ENCODE measurements around the gene ABCC2. TPM values are rescaled to one million over a fixed set of nuclear protein-coding genes. Genes with fewer than 3 reads are reported as not detected.
"Not testable (repeated sequence)": the region's sequence is repeated elsewhere in the genome, so short reads cannot be mapped to it uniquely, and the experiment has no call there.

ABCC2 gene
- total RNA-seq, 1 donor from 2014 or later, result 11.0 TPM

- Mint-ChIP-seq H3K9me3 (no peaks in the 10 kb centered on the region), H3K4me1 (ENCODE audit: unreplicated experiment) (no peaks in the 10 kb centered on the region), H3K4me3 (no peak overlapping the region), H3K27ac (no peak overlapping the region), H3K27me3 (peaks cover 3% of the 10 kb centered on the region), H3K36me3 (no peaks in the 10 kb centered on the region)
- TF ChIP-seq CTCF (conservative IDR thresholded peaks at IDR 0.05), result no peak
- DNase-seq (ENCODE audit: extremely low spot score, unreplicated experiment), result no peak
These were observed 46.0 kb downstream of the ABCC2 start for GRCh38 chr10:99828464-99828863.

DNA sequence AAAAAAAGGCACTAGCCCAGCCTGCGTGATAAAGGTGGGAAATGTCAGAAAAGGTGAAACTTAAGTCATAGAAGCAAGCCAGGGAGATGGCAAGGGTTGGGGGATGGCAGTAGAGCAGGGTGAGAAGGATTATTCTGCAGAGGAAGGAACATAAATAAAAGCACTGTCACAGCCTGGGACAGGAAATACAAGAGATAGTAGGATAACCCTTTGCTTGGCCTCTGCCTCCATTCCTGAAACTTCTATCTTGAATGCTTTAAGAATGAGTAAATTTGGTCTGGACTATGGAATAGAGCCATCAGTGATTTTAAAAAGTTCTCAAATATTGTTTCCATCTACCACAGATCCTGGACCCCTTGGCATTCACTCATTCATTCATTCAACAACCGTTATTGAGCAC, 50.0 kb downstream of the ABCC2 start:
- TF ChIP-seq CTCF (conservative IDR thresholded peaks at IDR 0.05), result no peak
- H3K27me3 Mint-ChIP-seq, result peaks cover 3% of the 10 kb centered on the region
- no peaks in the 10 kb centered on the region for H3K9me3 Mint-ChIP-seq
- no peak overlapping the region for H3K4me3 Mint-ChIP-seq
- no peaks in the 10 kb centered on the region for H3K4me1 Mint-ChIP-seq (ENCODE audit: unreplicated experiment)
- H3K36me3 Mint-ChIP-seq, result no peaks in the 10 kb centered on the region
- no peak for DNase-seq (ENCODE audit: extremely low spot score, unreplicated experiment)
- H3K27ac Mint-ChIP-seq, result no peak overlapping the region

DNA sequence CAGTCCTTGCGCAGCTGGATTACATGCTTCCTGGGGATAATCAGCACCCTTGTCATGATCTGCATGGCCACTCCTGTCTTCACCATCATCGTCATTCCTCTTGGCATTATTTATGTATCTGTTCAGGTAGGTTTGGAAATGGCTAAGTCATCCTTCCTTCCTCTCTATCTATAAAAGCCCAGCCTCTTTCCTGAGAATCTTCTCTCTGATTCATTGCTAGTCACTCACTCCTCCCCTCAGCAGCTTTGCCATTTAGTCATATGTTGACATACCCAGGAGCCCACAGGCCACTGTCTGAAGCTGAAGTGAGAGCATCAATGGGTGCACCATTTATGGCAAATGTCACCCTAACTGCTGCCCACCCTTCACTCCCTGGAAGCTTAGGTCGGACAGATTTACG, 52.0 kb downstream of the ABCC2 start:
- H3K4me1 Mint-ChIP-seq (ENCODE audit: unreplicated experiment), result no peaks in the 10 kb centered on the region
- DNase-seq (ENCODE audit: extremely low spot score, unreplicated experiment), result no peak
- no peak overlapping the region for H3K4me3 Mint-ChIP-seq
- no peaks in the 10 kb centered on the region for H3K36me3 Mint-ChIP-seq
- H3K27ac Mint-ChIP-seq, result no peak overlapping the region
- peaks cover 3% of the 10 kb centered on the region for H3K27me3 Mint-ChIP-seq
- TF ChIP-seq CTCF (conservative IDR thresholded peaks at IDR 0.05), result no peak
- no peaks in the 10 kb centered on the region for H3K9me3 Mint-ChIP-seq

DNA sequence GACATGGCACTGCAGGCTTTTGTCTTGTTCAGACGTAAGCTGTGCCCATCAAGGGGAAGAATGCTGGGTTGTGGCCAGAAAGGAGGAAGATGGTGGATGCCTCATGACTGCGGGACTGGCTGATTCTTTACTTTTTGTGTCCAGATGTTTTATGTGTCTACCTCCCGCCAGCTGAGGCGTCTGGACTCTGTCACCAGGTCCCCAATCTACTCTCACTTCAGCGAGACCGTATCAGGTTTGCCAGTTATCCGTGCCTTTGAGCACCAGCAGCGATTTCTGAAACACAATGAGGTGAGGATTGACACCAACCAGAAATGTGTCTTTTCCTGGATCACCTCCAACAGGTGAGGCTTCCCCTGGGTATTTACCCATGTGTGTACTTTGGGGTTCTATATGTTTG, 53.5 kb downstream of the ABCC2 start:
- Mint-ChIP-seq H3K27me3 (peaks cover 3% of the 10 kb centered on the region), H3K9me3 (no peaks in the 10 kb centered on the region), H3K27ac (no peak overlapping the region), H3K36me3 (peaks cover 3% of the 10 kb centered on the region), H3K4me1 (ENCODE audit: unreplicated experiment) (no peaks in the 10 kb centered on the region), H3K4me3 (no peak overlapping the region)
- TF ChIP-seq CTCF (conservative IDR thresholded peaks at IDR 0.05), result no peak
- DNase-seq (ENCODE audit: extremely low spot score, unreplicated experiment), result no peak

DNA sequence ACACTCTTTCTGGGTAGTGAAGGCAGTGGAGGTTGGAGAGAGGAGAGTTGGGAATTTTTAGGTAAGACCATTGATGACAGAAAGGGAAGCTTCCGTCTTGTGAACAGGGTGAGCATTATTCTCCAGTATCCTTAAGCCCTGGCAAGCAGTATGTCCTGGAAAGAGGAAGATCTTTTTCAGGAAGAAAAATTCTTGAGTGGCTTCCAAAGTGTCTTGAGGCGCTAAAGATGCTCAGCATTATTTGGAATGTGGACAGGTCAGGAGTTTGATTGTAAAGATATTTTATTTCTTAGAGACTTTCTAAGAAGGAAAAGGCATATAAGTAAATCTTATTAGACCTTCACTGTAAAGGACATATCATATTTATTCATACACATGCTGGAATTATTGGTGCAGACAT, 54.3 kb downstream of the ABCC2 start:
- no peak for DNase-seq (ENCODE audit: extremely low spot score, unreplicated experiment)
- Mint-ChIP-seq H3K4me3 (no peak overlapping the region), H3K9me3 (no peaks in the 10 kb centered on the region), H3K4me1 (ENCODE audit: unreplicated experiment) (no peaks in the 10 kb centered on the region), H3K36me3 (peaks cover 5% of the 10 kb centered on the region), H3K27ac (no peak overlapping the region), H3K27me3 (no peaks in the 10 kb centered on the region)
- TF ChIP-seq CTCF (conservative IDR thresholded peaks at IDR 0.05), result no peak

- H3K9me3 Mint-ChIP-seq; H3K4me3 Mint-ChIP-seq; H3K4me1 Mint-ChIP-seq (ENCODE audit: unreplicated experiment); DNase-seq (ENCODE audit: extremely low spot score, unreplicated experiment); H3K27ac Mint-ChIP-seq; H3K27me3 Mint-ChIP-seq; H3K36me3 Mint-ChIP-seq: not testable (repeated sequence)
These were observed 58.4 kb downstream of the ABCC2 start for GRCh38 chr10:99840859-99841258.
